Fibroblast of mammary gland (primary cell): ENCODE data around the gene ALG12.

Experiments used
- DNase-seq: peaks from one replicate; pipeline ENCODE4 v3.0.0-alpha.2; 2010; ENCODE audit warnings: low read depth
- H3K4me3 ChIP-seq: 2 replicates; pipeline ENCODE4 v1.5.1; 2011; ENCODE audit warnings: low read depth, mild to moderate bottlenecking, low read length, moderate library complexity; ENCODE audit not compliant: control insufficient read depth
- CTCF ChIP-seq: conservative IDR thresholded peaks from 2 replicates; pipeline ENCODE4 v1.5.1; 2011; ENCODE audit warnings: low read depth, low read length, inconsistent platforms; ENCODE audit not compliant: control insufficient read depth, insufficient read depth

Gene ALG12

GRCh38 chr22:49900441-49901230 is 17.6 kb downstream of the ALG12 start:
- H3K4me3 ChIP-seq = no peak overlapping the region
- DNase-seq = peak; percentile 13
- TF ChIP-seq CTCF = no peak

DNA sequence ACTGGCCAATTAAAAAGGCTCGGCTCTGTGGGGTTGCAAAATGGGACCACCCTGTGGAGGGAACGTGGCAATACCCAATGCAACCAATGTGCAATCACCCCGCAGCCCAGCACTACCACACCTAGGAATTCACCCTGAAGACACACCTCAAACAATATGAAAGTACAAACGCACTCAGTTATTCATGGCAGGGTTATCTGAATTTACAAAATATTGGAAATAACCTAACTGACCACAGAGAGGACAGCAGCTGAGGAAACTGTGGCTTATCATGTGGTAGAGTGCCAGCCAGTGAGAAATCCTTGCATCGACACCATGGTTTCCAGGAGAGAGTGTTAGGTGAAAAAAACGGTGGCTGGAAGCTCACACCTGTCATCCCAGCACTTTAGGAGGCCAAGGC is 18.7 kb downstream of the ALG12 start:
- H3K4me3 ChIP-seq = no peak overlapping the region
- no peak for TF ChIP-seq CTCF
- DNase-seq = no peak

DNA sequence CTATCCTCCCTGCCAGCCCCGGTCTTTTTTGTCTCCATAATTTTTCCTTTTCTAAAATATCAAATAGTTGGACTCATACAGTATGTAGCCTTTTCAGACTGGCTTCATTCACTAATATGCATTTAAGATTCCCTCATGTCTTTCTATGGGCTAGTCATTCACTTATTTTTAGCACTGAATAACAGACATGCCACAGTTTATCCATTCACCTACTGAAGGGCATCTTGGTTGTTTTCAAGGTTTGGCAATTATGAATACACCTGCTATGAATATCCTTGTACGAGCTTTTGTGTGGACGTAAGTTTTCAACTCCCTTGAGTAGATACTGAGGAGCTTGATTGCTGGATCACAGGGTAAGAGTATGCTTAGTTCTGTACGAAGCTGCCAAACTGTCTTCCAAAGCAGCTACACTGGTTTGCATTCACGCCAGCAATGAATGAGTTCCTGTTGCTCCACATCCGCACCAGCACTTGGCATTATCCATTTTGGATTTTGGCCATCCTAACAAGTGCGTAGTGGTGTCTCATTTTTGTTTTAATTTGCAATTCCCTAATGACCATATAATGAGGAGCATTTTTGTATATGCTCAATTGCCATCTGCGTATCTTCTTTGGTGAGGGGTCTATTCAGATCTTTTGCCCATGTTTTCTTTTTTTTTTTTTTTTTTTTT is 21.1 kb downstream of the ALG12 start:
- no peak for TF ChIP-seq CTCF
- no peak overlapping the region for H3K4me3 ChIP-seq
- DNase-seq = no peak

DNA sequence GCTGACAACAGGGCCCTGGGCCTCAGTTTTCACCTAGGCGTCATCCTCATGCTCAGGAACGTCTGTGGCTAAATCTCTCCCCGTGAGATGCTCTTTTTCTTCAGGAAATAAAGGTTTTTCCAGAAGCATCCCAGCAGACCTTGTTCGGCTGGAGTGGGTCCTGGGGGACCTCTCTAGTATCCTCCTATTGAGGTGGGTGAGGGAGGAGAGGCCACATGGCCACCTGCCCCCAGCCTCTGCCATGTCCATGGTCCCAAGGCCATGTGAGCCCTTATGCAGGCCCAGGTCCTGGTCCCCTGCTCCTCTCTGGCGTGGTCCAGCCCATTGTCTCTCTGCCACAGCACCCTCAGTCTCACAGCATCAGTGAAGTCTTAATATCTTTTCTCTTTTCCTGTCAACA is 22.0 kb downstream of the ALG12 start:
- no peak overlapping the region for H3K4me3 ChIP-seq
- DNase-seq = no peak
- no peak for TF ChIP-seq CTCF

- no peak overlapping the region for H3K4me3 ChIP-seq
- DNase-seq = peak; percentile 10
- TF ChIP-seq CTCF = no peak
Observed at GRCh38 chr22:49894322-49895054, 23.8 kb downstream of the ALG12 start.

DNA sequence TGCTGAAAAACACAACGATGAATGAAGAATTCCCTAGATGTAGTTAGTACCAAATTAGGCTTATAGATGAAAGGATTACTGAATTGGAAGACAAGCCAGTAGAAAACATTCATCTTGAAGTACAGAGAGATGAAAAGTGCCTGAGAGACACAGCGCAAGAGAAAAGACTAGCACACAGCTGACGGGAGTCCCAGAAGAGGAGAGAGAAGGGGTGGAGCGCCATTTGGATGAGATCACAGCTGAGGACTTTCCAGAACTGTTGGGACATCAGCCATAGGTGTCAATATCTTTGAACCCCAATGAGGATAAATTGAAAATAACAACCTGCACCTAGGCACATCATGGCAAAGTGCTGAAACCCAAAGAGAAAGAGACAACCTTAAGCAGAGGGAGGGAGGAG is 25.2 kb downstream of the ALG12 start:
- TF ChIP-seq CTCF = no peak
- DNase-seq = no peak
- H3K4me3 ChIP-seq = no peak overlapping the region
